K562 (cell line): ENCODE measurements around the gene IRAK2. TPM values are rescaled to one million over a fixed set of nuclear protein-coding genes. Genes with fewer than 3 reads are reported as not detected.

Experiments used
- ATAC-seq: fragments of 200-7000 bp; cut with Tn5 transposase; 3 replicates; pipeline ENCODE4 v1.9.1; 2020; ENCODE audit warnings: moderate library complexity
- BruUV-seq: library from RNA; stranded (reverse); fragments of 400-500 nt; replicated peaks from 2 replicates; lab custom pipeline; 2021; lab: Mats Ljungman, UMichigan
- CTCF ChIA-PET: fragments of 300-600 bp; formaldehyde crosslinking; extraction: SDS; loops from one replicate; lab custom pipeline; 2021; ENCODE audit warnings: low intra/inter-chr PET ratio; lab: Yijun Ruan, JAX
- POLR2A ChIA-PET: fragments of 300-600, 350-650 bp; sonication (Branson Sonifier 250); formaldehyde crosslinking; extraction: SDS; loops from one replicate; lab custom pipeline; 2021; ENCODE audit warnings: antibody characterized with exemption, inconsistent platforms; lab: Yijun Ruan, JAX
- DNase-seq, 4 experiments: peaks; one replicate each; pipeline versions ENCODE4 v3.0.0 to v3.0.0-alpha.2; 2011 to 2018; ENCODE audit warnings: low spot score in 3 of 4, mixed read lengths in 3 of 4; ENCODE audit errors: extremely low read depth in 1 of 4
- FAIRE-seq: peaks from 2 replicates; lab custom pipeline; 2011; peaks lifted over from hg19 to GRCh38; lab: Jason Lieb, UNC
- H2AFZ ChIP-seq: 2 replicates; pipeline ENCODE4 v1.6.0; 2011; ENCODE audit warnings: low read depth, low read length, control low read depth, inconsistent platforms
- H3K27ac ChIP-seq: fragments of 200-600 bp; 3 replicates; pipeline ENCODE4 v1.8.0; 2011; ENCODE audit warnings: low read depth, mild to moderate bottlenecking, control low read depth, inconsistent platforms, low read length, moderate library complexity, mixed read lengths; ENCODE audit errors: extremely low read depth
- H3K27me3 ChIP-seq, 2 experiments: fragments of 300-600 bp in 1 of 2; 2 replicates in 1 of 2; 3 replicates in 1 of 2; pipeline versions ENCODE4 v1.6.0 to v1.8.0; 2011; ENCODE audit warnings: inconsistent platforms in 2 of 2, low read length in 2 of 2, mild to moderate bottlenecking in 1 of 2, mixed read lengths in 1 of 2, moderate library complexity in 1 of 2; ENCODE audit not compliant: control insufficient read depth in 2 of 2, insufficient read depth in 2 of 2
- H3K36me3 ChIP-seq: fragments of 300-600 bp; 3 replicates; pipeline ENCODE4 v1.8.0; 2011; ENCODE audit warnings: mild to moderate bottlenecking, low read length, inconsistent platforms; ENCODE audit not compliant: control insufficient read depth, insufficient read depth
- H3K4me1 ChIP-seq, 2 experiments: fragments of 200-600 bp in 1 of 2; replicated peaks in 1 of 2; 2 replicates in 1 of 2; 3 replicates in 1 of 2; pipeline versions ENCODE4 v1.5.1 to v1.8.0; 2011; ENCODE audit warnings: inconsistent platforms in 2 of 2, low read length in 2 of 2, mild to moderate bottlenecking in 1 of 2, mixed read lengths in 1 of 2, moderate library complexity in 1 of 2; ENCODE audit not compliant: control insufficient read depth in 2 of 2, insufficient read depth in 2 of 2
- H3K4me2 ChIP-seq: 2 replicates; pipeline ENCODE4 v1.6.1; 2011; ENCODE audit warnings: low read length, control low read depth, inconsistent platforms, mixed read lengths; ENCODE audit not compliant: insufficient read depth
- H3K4me3 ChIP-seq: fragments of 200-600 bp; sonication (generic), shearing (Covaris generic); 2 replicates; pipeline ENCODE4 v1.5.1; 2016; ENCODE audit warnings: control low read depth, inconsistent platforms
- H3K79me2 ChIP-seq: fragments of 200-600 bp; 3 replicates; pipeline ENCODE4 v1.8.0; 2011; ENCODE audit warnings: low read length, inconsistent platforms; ENCODE audit not compliant: control insufficient read depth, insufficient read depth
- H3K9ac ChIP-seq, 2 experiments: 2 replicates each; pipeline versions ENCODE4 v1.6.0 to v1.6.1; 2011; ENCODE audit warnings: low read depth in 2 of 2, low read length in 2 of 2, control low read depth in 1 of 2, inconsistent platforms in 1 of 2, mild to moderate bottlenecking in 1 of 2, mixed read lengths in 1 of 2; ENCODE audit not compliant: insufficient read depth in 1 of 2
- H3K9me1 ChIP-seq: one replicate; pipeline ENCODE4 v1.6.0; 2011; ENCODE audit warnings: inconsistent platforms, mild to moderate bottlenecking, low read length, moderate library complexity; ENCODE audit not compliant: control insufficient read depth, insufficient read depth
- H3K9me3 ChIP-seq: replicated peaks from 2 replicates; pipeline ENCODE4 v1.5.1; 2011; ENCODE audit warnings: low read depth, low read length, inconsistent platforms; ENCODE audit not compliant: control insufficient read depth, insufficient read depth
- H4K20me1 ChIP-seq: replicated peaks from 2 replicates; pipeline ENCODE4 v1.6.1; 2011; ENCODE audit warnings: low read length, inconsistent platforms, mixed read lengths; ENCODE audit not compliant: control insufficient read depth, insufficient read depth
- FOXP1 ChIP-seq: sonication (generic); formaldehyde crosslinking; IDR thresholded peaks from 2 replicates; pipeline ENCODE4 v1.8.0; 2022; ENCODE audit warnings: mild to moderate bottlenecking, missing genetic modification reagents
- GABPB1 ChIP-seq: sonication (generic); formaldehyde crosslinking; IDR thresholded peaks from 2 replicates; pipeline ENCODE4 v1.8.0; 2022; ENCODE audit warnings: mild to moderate bottlenecking, missing genetic modification reagents
- JUND ChIP-seq, 2 experiments: IDR thresholded peaks; 2 replicates in 1 of 2; 3 replicates in 1 of 2; pipeline ENCODE4 v1.6.1; 2011; ENCODE audit warnings: borderline replicate concordance in 2 of 2, low read depth in 2 of 2, low read length in 2 of 2, improper control_type of control experiment in 1 of 2, missing biosample characterization in 1 of 2, missing genetic modification characterization in 1 of 2, missing genetic modification reagents in 1 of 2
- L3MBTL2 ChIP-seq: fragments of 450-650 bp; IDR thresholded peaks from 2 replicates; pipeline ENCODE4 v1.6.1; 2016; ENCODE audit warnings: mild to moderate bottlenecking, moderate library complexity
- MEF2A ChIP-seq: IDR thresholded peaks from 2 replicates; pipeline ENCODE4 v1.6.1; 2011; ENCODE audit warnings: low read depth, mild to moderate bottlenecking, low read length, moderate library complexity; ENCODE audit not compliant: control insufficient read depth
- NR4A1 ChIP-seq, 2 experiments: fragments of 250-450 bp in 1 of 2; fragments of 450-650 bp in 1 of 2; sonication (Bioruptor Pico) in 1 of 2; IDR thresholded peaks; 2 replicates each; pipeline versions ENCODE4 v1.4.0 to v1.6.1; 2016 to 2020; ENCODE audit warnings: mild to moderate bottlenecking in 2 of 2, missing compliant biosample characterization in 1 of 2, missing genetic modification characterization in 1 of 2, moderate library complexity in 1 of 2
- RBM15 ChIP-seq: fragments of 200-400 bp; formaldehyde crosslinking; IDR thresholded peaks from 2 replicates; pipeline ENCODE4 v1.6.1; 2018; ENCODE audit warnings: mild to moderate bottlenecking, low read length, moderate library complexity; ENCODE audit not compliant: insufficient read depth
- RBM22 ChIP-seq: fragments of 200-400 bp; formaldehyde crosslinking; IDR thresholded peaks from 2 replicates; pipeline ENCODE4 v1.6.1; 2018; ENCODE audit warnings: low read length, low read depth; ENCODE audit not compliant: poor library complexity, severe bottlenecking
- STAG1 ChIP-seq: sonication (generic); formaldehyde crosslinking; IDR thresholded peaks from 2 replicates; pipeline ENCODE4 v1.5.0; 2020; ENCODE audit warnings: missing genetic modification reagents, borderline replicate concordance
- WGBS: fragments of 100-300 bp; shearing (Covaris generic); methylation state at CpG from one replicate; pipeline ENCODE4 v1.1.6; 2016; ENCODE audit warnings: low coverage, mixed read lengths; ENCODE audit not compliant: insufficient coverage; ENCODE audit errors: missing lambda C conversion rate; 5-methylcytosine and 5-hydroxymethylcytosine counted together
- in situ Hi-C: fragments of 300-500 bp; cut with MboI; formaldehyde crosslinking; loops from 4 replicates; pipeline ENCODE4 v1.15.0; 2018; ENCODE audit warnings: inconsistent platforms, mixed read lengths
- intact Hi-C: fragments of 100-400 bp; cut with micrococcal nuclease; formaldehyde crosslinking; loops from 2 replicates; pipeline ENCODE4 v1.14.2; 2022
- polyA plus RNA-seq, 8 experiments: library from polyadenylated mRNA; depleted of rRNA in 4 of 8; stranded (reverse) in 5 of 8; unstranded in 3 of 8; fragments of >200 nt; fragmentation: Nextera tagmentation in 2 of 8; fragmentation: Illumina TruSeq in 1 of 8; extraction: Ambion mirVana in 2 of 8; extraction: Trizol in 1 of 8; gene quantifications; 2 replicates each; pipeline versions ENCODE4 v1.2.1 to v1.2.3, GENCODE V29; 2011 to 2014; ENCODE audit warnings: inconsistent platforms in 1 of 8, missing spikeins in 1 of 8
- total RNA-seq, 7 experiments: library from RNA; depleted of rRNA in 6 of 7; stranded (reverse); fragments of >200 nt in 6 of 7; fragmentation: Illumina TruSeq in 2 of 7; extraction: Trizol in 2 of 7; gene quantifications; 2 replicates each; pipeline versions ENCODE4 v1.2.1 to v1.2.3, GENCODE V29; 2011 to 2021; ENCODE audit warnings: low replicate concordance in 1 of 7
- TF ChIP-seq, protein P1 (sequence below): fragments of 250-450 bp; sonication (Bioruptor Pico); IDR thresholded peaks from 2 replicates; pipeline ENCODE4 v1.4.0; 2020; ENCODE audit warnings: mild to moderate bottlenecking
- TF ChIP-seq, protein P2 (sequence below): fragments of 250-450 bp; sonication (Bioruptor Pico); IDR thresholded peaks from 2 replicates; pipeline ENCODE4 v1.8.0; 2022; ENCODE audit warnings: inconsistent platforms
- TF ChIP-seq, protein P3 (sequence below): fragments of 150-350 bp; IDR thresholded peaks from 2 replicates; pipeline ENCODE4 v1.6.1; 2014; ENCODE audit warnings: low read depth, mild to moderate bottlenecking, low read length, borderline replicate concordance
- TF ChIP-seq, protein P4 (sequence below): fragments of 250-450 bp; sonication (Bioruptor Pico); IDR thresholded peaks from 2 replicates; pipeline ENCODE4 v1.8.0; 2022; ENCODE audit warnings: moderate library complexity, mild to moderate bottlenecking, inconsistent platforms

The IRAK2 gene
- total and polyA plus RNA-seq, 9 of the 15 experiments (the other 6 are each of a cell fraction or from before 2014, with no cell fraction given): 0.42 to 4.4 (median 2.7) TPM

DNA sequence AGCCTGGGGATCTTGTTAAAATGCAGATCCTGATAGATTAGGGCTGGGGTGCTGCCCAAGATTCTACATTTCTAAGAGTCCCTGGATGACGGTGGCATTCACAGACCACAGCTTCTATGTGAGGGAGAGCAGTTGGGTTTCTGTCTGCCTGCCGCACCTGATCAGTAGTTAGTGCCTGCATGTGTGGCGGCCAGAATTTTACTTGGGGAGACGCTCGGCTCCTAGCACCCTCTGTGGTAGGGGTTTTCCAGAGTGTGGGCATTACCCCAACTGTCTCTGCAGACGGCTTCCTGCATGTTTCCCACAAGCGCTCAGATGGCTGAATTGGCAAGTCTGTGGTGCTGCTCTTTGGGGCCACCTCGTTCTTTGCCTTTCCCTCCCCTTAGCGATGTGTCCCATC is 119.8 kb downstream of the IRAK2 start:
- ATAC-seq (no peak), DNase-seq (no peak), FAIRE-seq (no peak)
- no peaks in the 10 kb centered on the region for H3K79me2 ChIP-seq
- BruUV-seq: no TSS peak
- H3K36me3 ChIP-seq: peaks cover 61% of the 10 kb centered on the region
- ChIA-PET CTCF (no interaction called here), POLR2A (interaction anchor here (1.1 to 2.8 kb wide), 7 partner anchors 8 to 37 kb away, joined by 3 to 10 read pairs (median 4); partner anchors contain the start of genes GHRL and TATDN2)
- no peak overlapping the region for H3K4me3 ChIP-seq
- H3K4me2 ChIP-seq: no peak overlapping the region
- no peak overlapping the region for H3K9ac ChIP-seq
- in situ Hi-C loops (no loop called here), intact Hi-C loops (no loop called here)
- WGBS: 94% methylated on average over 9 of the region's 9 CpGs
- no peaks in the 10 kb centered on the region for H3K9me1 ChIP-seq
- no peaks in the 10 kb centered on the region for H3K27me3 ChIP-seq
- H3K27ac ChIP-seq: no peak overlapping the region
- H3K9me3 ChIP-seq: no peaks in the 10 kb centered on the region
- no peak overlapping the region for H2AFZ ChIP-seq
- peaks cover 9 to 12% of the 10 kb centered on the region in 2 experiments; a peak in 3 of 5 replicates for H3K4me1 ChIP-seq
- H4K20me1 ChIP-seq: no peaks in the 10 kb centered on the region
- TF ChIP-seq MEF2A: no peak
- TF ChIP-seq NR4A1 (CRISPR knock-in tag; IDR thresholded peaks at IDR 0.05): no peak
- TF ChIP-seq NR4A1 (tag; IDR thresholded peaks at IDR 0.05): no peak
- TF ChIP-seq RBM22: no peak
- TF ChIP-seq JUND (IDR thresholded peaks at IDR 0.05; ENCODE audit: borderline replicate concordance, low read depth, low read length): no peak
- TF ChIP-seq JUND (tag; IDR thresholded peaks at IDR 0.05; ENCODE audit: borderline replicate concordance, low read depth, low read length): no peak
- TF ChIP-seq, protein P1, sequence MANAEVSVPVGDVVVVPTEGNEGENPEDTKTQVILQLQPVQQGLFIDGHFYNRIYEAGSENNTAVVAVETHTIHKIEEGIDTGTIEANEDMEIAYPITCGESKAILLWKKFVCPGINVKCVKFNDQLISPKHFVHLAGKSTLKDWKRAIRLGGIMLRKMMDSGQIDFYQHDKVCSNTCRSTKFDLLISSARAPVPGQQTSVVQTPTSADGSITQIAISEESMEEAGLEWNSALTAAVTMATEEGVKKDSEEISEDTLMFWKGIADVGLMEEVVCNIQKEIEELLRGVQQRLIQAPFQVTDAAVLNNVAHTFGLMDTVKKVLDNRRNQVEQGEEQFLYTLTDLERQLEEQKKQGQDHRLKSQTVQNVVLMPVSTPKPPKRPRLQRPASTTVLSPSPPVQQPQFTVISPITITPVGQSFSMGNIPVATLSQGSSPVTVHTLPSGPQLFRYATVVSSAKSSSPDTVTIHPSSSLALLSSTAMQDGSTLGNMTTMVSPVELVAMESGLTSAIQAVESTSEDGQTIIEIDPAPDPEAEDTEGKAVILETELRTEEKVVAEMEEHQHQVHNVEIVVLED (CRISPR knock-in tag): no peak
- TF ChIP-seq, protein P2, sequence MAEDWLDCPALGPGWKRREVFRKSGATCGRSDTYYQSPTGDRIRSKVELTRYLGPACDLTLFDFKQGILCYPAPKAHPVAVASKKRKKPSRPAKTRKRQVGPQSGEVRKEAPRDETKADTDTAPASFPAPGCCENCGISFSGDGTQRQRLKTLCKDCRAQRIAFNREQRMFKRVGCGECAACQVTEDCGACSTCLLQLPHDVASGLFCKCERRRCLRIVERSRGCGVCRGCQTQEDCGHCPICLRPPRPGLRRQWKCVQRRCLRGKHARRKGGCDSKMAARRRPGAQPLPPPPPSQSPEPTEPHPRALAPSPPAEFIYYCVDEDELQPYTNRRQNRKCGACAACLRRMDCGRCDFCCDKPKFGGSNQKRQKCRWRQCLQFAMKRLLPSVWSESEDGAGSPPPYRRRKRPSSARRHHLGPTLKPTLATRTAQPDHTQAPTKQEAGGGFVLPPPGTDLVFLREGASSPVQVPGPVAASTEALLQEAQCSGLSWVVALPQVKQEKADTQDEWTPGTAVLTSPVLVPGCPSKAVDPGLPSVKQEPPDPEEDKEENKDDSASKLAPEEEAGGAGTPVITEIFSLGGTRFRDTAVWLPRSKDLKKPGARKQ (CRISPR knock-in tag): no peak
- TF ChIP-seq, protein P3, sequence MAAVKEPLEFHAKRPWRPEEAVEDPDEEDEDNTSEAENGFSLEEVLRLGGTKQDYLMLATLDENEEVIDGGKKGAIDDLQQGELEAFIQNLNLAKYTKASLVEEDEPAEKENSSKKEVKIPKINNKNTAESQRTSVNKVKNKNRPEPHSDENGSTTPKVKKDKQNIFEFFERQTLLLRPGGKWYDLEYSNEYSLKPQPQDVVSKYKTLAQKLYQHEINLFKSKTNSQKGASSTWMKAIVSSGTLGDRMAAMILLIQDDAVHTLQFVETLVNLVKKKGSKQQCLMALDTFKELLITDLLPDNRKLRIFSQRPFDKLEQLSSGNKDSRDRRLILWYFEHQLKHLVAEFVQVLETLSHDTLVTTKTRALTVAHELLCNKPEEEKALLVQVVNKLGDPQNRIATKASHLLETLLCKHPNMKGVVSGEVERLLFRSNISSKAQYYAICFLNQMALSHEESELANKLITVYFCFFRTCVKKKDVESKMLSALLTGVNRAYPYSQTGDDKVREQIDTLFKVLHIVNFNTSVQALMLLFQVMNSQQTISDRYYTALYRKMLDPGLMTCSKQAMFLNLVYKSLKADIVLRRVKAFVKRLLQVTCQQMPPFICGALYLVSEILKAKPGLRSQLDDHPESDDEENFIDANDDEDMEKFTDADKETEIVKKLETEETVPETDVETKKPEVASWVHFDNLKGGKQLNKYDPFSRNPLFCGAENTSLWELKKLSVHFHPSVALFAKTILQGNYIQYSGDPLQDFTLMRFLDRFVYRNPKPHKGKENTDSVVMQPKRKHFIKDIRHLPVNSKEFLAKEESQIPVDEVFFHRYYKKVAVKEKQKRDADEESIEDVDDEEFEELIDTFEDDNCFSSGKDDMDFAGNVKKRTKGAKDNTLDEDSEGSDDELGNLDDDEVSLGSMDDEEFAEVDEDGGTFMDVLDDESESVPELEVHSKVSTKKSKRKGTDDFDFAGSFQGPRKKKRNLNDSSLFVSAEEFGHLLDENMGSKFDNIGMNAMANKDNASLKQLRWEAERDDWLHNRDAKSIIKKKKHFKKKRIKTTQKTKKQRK: no peak
- TF ChIP-seq STAG1 (CRISPR knock-in tag): no peak
- TF ChIP-seq L3MBTL2: no peak
- no peak for TF ChIP-seq RBM15
- no peak for TF ChIP-seq GABPB1 (CRISPR knock-in tag)
- TF ChIP-seq, protein P4, sequence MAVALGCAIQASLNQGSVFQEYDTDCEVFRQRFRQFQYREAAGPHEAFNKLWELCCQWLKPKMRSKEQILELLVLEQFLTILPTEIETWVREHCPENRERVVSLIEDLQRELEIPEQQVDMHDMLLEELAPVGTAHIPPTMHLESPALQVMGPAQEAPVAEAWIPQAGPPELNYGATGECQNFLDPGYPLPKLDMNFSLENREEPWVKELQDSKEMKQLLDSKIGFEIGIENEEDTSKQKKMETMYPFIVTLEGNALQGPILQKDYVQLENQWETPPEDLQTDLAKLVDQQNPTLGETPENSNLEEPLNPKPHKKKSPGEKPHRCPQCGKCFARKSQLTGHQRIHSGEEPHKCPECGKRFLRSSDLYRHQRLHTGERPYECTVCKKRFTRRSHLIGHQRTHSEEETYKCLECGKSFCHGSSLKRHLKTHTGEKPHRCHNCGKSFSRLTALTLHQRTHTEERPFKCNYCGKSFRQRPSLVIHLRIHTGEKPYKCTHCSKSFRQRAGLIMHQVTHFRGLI (CRISPR knock-in tag): no peak
- TF ChIP-seq FOXP1: no peak
